Measurements from ENCODE around the gene WDR7. TPM values are rescaled to one million over a fixed set of nuclear protein-coding genes. Genes with fewer than 3 reads are reported as not detected.

Gene WDR7
- total RNA-seq, 1 donor: 30.7 TPM

DNA sequence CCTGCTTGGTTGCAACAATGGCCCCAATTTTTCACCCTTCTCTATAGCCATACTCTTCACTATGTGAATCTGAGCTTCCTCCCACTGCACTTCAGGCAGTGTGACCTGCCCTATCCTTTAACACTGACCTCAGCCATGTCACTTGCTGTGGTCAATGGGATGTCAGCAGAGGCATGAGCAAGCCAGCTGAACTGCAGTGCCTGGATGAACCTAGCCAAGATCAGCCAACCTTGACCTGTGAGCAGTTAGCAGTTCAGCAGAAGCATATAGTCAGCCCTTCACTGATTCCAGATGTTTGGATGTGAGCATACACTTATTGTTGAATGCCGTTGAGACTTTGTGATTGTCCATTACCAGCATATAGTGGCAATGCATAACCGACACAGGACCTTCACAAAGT is 432.3 kb downstream of the WDR7 start:
- TF ChIP-seq, protein P1, sequence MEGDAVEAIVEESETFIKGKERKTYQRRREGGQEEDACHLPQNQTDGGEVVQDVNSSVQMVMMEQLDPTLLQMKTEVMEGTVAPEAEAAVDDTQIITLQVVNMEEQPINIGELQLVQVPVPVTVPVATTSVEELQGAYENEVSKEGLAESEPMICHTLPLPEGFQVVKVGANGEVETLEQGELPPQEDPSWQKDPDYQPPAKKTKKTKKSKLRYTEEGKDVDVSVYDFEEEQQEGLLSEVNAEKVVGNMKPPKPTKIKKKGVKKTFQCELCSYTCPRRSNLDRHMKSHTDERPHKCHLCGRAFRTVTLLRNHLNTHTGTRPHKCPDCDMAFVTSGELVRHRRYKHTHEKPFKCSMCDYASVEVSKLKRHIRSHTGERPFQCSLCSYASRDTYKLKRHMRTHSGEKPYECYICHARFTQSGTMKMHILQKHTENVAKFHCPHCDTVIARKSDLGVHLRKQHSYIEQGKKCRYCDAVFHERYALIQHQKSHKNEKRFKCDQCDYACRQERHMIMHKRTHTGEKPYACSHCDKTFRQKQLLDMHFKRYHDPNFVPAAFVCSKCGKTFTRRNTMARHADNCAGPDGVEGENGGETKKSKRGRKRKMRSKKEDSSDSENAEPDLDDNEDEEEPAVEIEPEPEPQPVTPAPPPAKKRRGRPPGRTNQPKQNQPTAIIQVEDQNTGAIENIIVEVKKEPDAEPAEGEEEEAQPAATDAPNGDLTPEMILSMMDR (IDR thresholded peaks at IDR 0.05; ENCODE audit: insufficient read depth, low read depth, low read length): no peak
- no peak for DNase-seq (ENCODE audit: low read depth)
- no peak overlapping the region for H3K4me3 ChIP-seq (ENCODE audit: low read depth, low read length)

DNA sequence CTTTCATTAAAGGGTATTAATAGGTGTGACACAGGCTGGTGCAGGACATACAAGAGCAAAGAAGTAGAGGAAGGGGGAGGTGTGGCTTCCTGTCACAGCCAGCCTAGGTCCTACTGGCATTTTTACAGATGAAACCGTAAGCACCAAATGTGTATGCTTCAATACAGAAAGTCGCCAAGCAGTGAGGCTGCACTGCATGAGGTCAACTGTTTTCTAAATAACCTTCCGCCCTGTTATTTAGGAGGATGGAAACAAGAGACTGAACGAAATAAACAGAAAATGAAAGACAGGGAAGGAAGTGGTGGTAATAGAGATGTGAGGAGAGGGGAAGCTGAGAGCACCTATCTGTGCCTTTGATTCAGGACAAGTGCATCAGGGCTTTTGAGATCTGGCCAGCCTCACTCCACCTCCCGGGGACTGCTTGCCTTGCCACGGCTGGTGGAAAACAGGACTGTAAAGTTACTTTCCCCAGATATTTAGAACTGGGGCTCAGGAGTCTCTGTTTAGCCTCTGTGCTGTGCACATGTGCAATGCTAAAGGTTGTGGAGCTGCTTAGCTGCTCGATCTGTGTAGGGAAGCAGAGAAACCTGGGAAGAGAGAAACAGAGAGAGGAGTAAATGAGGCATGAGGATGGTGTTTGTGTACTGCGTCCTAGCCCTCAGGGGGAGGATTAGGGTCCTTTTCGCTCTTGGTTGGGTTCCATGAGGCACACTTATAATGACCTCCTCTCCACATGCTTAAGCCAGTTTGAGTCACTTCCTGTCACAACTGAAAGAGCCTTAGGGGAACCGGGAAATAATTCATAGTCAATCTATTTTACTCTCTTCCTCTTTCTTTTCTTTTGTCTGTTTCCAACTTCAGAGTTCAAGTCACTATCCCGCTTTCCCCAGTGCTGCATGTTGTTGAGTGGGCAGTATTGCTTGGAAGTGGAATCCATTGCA is 433.4 kb downstream of the WDR7 start:
- no peak for DNase-seq (ENCODE audit: low read depth)
- TF ChIP-seq, protein P1 (IDR thresholded peaks at IDR 0.05; ENCODE audit: insufficient read depth, low read depth, low read length): no peak
- no peak overlapping the region for H3K4me3 ChIP-seq (ENCODE audit: low read depth, low read length)

DNA sequence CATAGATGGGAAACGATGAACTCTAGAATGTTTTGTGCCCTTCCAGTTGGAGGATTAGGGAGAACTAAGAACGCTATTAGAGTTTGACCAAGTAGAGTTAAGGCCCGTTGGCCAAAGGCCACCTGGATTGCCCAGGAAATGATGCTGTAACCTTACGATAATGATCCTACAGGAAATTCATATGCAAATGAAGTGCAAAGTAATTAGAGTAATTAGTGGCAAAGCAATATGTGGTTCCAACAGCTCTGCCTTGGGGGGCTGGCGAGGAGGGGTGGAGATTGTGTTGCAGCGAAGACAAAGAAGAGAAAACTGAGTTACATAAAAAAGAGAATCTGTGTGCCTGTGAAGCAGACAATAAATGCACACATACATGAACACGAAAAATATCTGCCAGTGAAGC is 434.2 kb downstream of the WDR7 start:
- TF ChIP-seq, protein P1 (IDR thresholded peaks at IDR 0.05; ENCODE audit: insufficient read depth, low read depth, low read length): no peak
- DNase-seq (ENCODE audit: low read depth): no peak
- no peak overlapping the region for H3K4me3 ChIP-seq (ENCODE audit: low read depth, low read length)

DNA sequence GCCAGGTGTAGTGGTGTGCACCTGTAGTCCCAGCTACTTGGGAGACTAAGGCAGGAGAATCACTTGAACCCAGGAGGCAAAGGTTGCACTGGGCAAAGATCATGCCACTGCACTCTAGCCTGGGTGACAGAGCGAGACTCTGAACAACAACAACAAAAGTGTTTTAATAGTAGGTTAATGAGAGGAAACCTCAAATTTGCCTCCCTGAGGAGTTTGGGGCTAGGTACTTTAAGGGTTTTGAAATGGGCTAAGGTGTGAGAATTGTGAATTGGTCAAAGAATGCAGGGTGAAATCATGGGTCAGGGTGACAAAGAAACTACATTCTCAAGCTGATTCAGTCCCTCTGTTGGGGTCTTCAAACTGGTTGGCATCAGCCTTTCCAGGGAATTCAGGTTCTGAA is 435.0 kb downstream of the WDR7 start:
- DNase-seq (ENCODE audit: low read depth): no peak
- H3K4me3 ChIP-seq (ENCODE audit: low read depth, low read length): no peak overlapping the region
- TF ChIP-seq, protein P1 (IDR thresholded peaks at IDR 0.05; ENCODE audit: insufficient read depth, low read depth, low read length): no peak

Small RNAs within 50 kb of the gene (small RNA-seq; reads per million reads assigned to genes)
- 0.28 reads per million for gene RF00012
- gene RF00019: not detected

Other genes with a start within 250 kb of the WDR7 start
- gene TXNL1, start 12.8 kb upstream of the WDR7 start, total RNA-seq: 15.8 and 33.2 TPM in 2 replicates

All from fibroblast of villous mesenchyme (primary cell).